Naive thymus-derived CD4-positive, alpha-beta T cell (primary cell): Measurements from ENCODE around the gene WIPF2. TPM values are rescaled to one million over a fixed set of nuclear protein-coding genes. Genes with fewer than 3 reads are reported as not detected.

Source experiments
- ATAC-seq: fragments of 150-1000 bp; cut with Tn5 transposase; 2 replicates; pipeline ENCODE4 v1.10.0; 2021; ENCODE audit warnings: mild to moderate bottlenecking, moderate library complexity
- CTCF ChIA-PET: fragments of 350-600 bp; sonication (Branson Sonifier 250); formaldehyde crosslinking; loops from one replicate; lab custom pipeline; 2021; ENCODE audit warnings: antibody characterized with exemption; lab: Charles Lee
- POLR2A ChIA-PET: fragments of 350-600 bp; sonication (Branson Sonifier 250); formaldehyde crosslinking; loops from one replicate; lab custom pipeline; 2021; ENCODE audit warnings: antibody characterized with exemption, inconsistent platforms; lab: Charles Lee
- DNase-seq, 9 donors: peaks; one replicate each; pipeline versions ENCODE4 v3.0.0 to v3.0.0-alpha.2; 2020 to 2022; ENCODE audit warnings: mixed read lengths in 1 of 9
- H3K27ac ChIP-seq: one replicate; pipeline ENCODE4 v1.7.0; 2013; ENCODE audit warnings: mild to moderate bottlenecking, low read depth, low read length, moderate library complexity
- H3K27me3 ChIP-seq, 2 donors: one replicate each; pipeline ENCODE4 v1.7.0; 2013; ENCODE audit warnings: low read length in 2 of 2, mild to moderate bottlenecking in 2 of 2, moderate library complexity in 2 of 2; ENCODE audit not compliant: control insufficient read depth in 2 of 2, insufficient read depth in 2 of 2
- H3K36me3 ChIP-seq, 3 experiments: 1 replicate in 2 of 3; 2 replicates in 1 of 3; pipeline ENCODE4 v1.7.0; 2013; ENCODE audit warnings: low read length in 3 of 3, mild to moderate bottlenecking in 3 of 3, moderate library complexity in 1 of 3; ENCODE audit not compliant: insufficient read depth in 3 of 3, control insufficient read depth in 2 of 3
- H3K4me1 ChIP-seq, 2 donors: one replicate each; pipeline ENCODE4 v1.7.0; 2013; ENCODE audit warnings: low read length in 2 of 2, mild to moderate bottlenecking in 2 of 2, moderate library complexity in 1 of 2; ENCODE audit not compliant: control insufficient read depth in 2 of 2, insufficient read depth in 2 of 2
- H3K4me3 ChIP-seq: 2 replicates; pipeline ENCODE4 v1.7.0; 2013; ENCODE audit warnings: mild to moderate bottlenecking, low read length
- H3K9me3 ChIP-seq, 3 experiments: 1 replicate in 2 of 3; 2 replicates in 1 of 3; pipeline ENCODE4 v1.7.0; 2013; ENCODE audit warnings: low read length in 3 of 3; ENCODE audit not compliant: control insufficient read depth in 2 of 3
- H3K27ac Mint-ChIP-seq, 9 donors: one replicate each; pipeline ENCODE4 v1.8.0; 2020 to 2022; ENCODE audit warnings: mixed read lengths in 9 of 9, mild to moderate bottlenecking in 8 of 9, moderate library complexity in 5 of 9, inconsistent platforms in 2 of 9
- H3K27me3 Mint-ChIP-seq, 5 donors: one replicate each; pipeline ENCODE4 v1.8.0; 2021 to 2022; ENCODE audit warnings: mixed read lengths in 5 of 5, mild to moderate bottlenecking in 1 of 5
- H3K36me3 Mint-ChIP-seq, 5 donors: one replicate each; pipeline ENCODE4 v1.8.0; 2020 to 2022; ENCODE audit warnings: mixed read lengths in 5 of 5, mild to moderate bottlenecking in 3 of 5, inconsistent platforms in 1 of 5
- H3K4me1 Mint-ChIP-seq, 7 donors: one replicate each; pipeline ENCODE4 v1.8.0; 2020 to 2022; ENCODE audit warnings: mixed read lengths in 7 of 7, mild to moderate bottlenecking in 3 of 7, inconsistent platforms in 1 of 7
- H3K4me3 Mint-ChIP-seq, 10 donors: one replicate each; pipeline ENCODE4 v1.8.0; 2020 to 2022; ENCODE audit warnings: mild to moderate bottlenecking in 10 of 10, mixed read lengths in 10 of 10, moderate library complexity in 6 of 10, inconsistent platforms in 2 of 10
- H3K9me3 Mint-ChIP-seq, 11 donors: one replicate each; pipeline ENCODE4 v1.8.0; 2020 to 2022; ENCODE audit warnings: mixed read lengths in 11 of 11, mild to moderate bottlenecking in 4 of 11, inconsistent platforms in 1 of 11, moderate library complexity in 1 of 11
- intact Hi-C, 2 donors: fragments of 100-400 bp; cut with micrococcal nuclease; formaldehyde crosslinking; loops; one replicate each; pipeline ENCODE4 v1.15.1; 2023
- polyA plus RNA-seq, 2 donors: library from polyadenylated mRNA; unstranded; fragments of 300-500 nt; fragmentation: Illumina TruSeq; gene quantifications; one replicate each; pipeline ENCODE4 v1.2.3, GENCODE V29; 2021
- total RNA-seq, 6 experiments: library from RNA in 5 of 6; stranded (reverse) in 5 of 6; gene quantifications; 1 replicate in 5 of 6; 2 replicates in 1 of 6; pipeline ENCODE4 v1.2.3 and lab custom pipeline; 2021 to 2026

The WIPF2 gene
- total and polyA plus RNA-seq, 7 experiments from 2014 or later = 5.0 to 31.8 (median 25.2) TPM

DNA sequence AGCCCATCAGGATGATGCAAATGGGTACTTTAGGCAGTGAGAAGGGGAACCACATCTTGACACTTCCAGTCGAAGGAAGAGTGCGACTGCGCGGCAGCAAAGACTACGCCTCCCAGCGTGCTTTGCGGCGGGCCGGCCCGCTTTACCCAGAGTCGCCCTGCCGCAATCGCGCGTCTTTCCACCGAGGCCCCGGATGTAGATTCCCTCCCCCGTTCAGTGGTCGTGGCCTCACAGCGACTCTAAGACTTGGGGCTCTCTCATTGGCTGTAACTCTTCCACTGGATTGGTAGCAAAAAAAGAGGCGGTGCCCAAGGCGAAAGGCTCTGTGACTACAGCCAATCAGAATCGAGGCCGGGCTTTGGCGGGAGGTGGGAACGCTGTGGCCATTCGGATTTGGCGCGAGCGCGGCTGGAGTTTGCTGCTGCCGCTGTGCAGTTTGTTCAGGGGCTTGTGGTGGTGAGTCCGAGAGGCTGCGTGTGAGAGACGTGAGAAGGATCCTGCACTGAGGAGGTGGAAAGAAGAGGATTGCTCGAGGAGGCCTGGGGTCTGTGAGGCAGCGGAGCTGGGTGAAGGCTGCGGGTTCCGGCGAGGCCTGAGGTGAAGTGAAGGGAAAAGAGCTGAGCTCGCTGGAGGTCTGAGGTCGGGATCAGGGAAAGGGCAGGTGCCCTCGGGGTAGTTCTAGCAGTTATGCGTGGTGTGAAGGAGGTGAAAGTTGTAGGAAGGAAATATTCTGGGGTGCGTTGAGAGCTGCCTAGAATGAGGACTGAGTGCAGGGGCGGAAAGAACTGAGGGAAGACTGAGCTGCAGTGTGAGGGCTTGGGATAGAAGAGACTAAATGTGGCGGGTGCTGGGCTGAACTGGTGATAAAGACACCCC is 68.6 kb downstream of the WIPF2 start, which contains the start of gene CDC6:
CDC6 (plus strand) TSS at position 386 of the 876 bp plus-strand sequence. CDS start 1,542 bp downstream, outside the sequence.
- Mint-ChIP-seq H3K4me3 (peak within 1 kb of the TSS; percentile 93 to 99 (median 96)), H3K9me3 (peaks cover 0 to 3% (median 0%) of the 10 kb centered on the region in 11 donors), H3K27me3 (no peaks in the 10 kb centered on the region), H3K27ac (peak within 1 kb of the TSS; percentile 84 to 98 (median 91)), H3K36me3 (peaks cover 0 to 20% (median 0%) of the 10 kb centered on the region in 5 donors), H3K4me1 (peaks cover 8 to 41% (median 22%) of the 10 kb centered on the region in 7 donors)
- intact Hi-C loops = loop anchor here (1.0 to 5.0 kb wide), 10 partner anchors 31 to 233 kb away; partner anchors contain the start of genes MED24 (in 2 of the 2), CASC3 (in 1 of the 2), TOP2A (in 1 of the 2) and WIPF2 (in 1 of the 2)
- POLR2A ChIA-PET = interaction anchor here (0.6 to 1.2 kb wide), 4 partner anchors 66 to 163 kb away, joined by 3 to 4 read pairs (median 4); partner anchors contain the start of gene TOP2A
- Histone ChIP-seq H3K4me1 (peaks cover 3 to 11% of the 10 kb centered on the region in 2 donors), H3K4me3 (peak within 1 kb of the TSS; percentile 70), H3K36me3 (no peaks in the 10 kb centered on the region), H3K27ac (peak within 1 kb of the TSS; percentile 63), H3K27me3 (no peaks in the 10 kb centered on the region), H3K9me3 (no peaks in the 10 kb centered on the region)
- ATAC-seq = peak; percentile 97
- DNase-seq = peak; percentile 90 to 99 (median 98)
- CTCF ChIA-PET = interaction anchor here (0.8 to 1.3 kb wide), 2 partner anchors 67 to 69 kb away, joined by 3 read pairs; partner anchors contain the start of gene WIPF2

DNA sequence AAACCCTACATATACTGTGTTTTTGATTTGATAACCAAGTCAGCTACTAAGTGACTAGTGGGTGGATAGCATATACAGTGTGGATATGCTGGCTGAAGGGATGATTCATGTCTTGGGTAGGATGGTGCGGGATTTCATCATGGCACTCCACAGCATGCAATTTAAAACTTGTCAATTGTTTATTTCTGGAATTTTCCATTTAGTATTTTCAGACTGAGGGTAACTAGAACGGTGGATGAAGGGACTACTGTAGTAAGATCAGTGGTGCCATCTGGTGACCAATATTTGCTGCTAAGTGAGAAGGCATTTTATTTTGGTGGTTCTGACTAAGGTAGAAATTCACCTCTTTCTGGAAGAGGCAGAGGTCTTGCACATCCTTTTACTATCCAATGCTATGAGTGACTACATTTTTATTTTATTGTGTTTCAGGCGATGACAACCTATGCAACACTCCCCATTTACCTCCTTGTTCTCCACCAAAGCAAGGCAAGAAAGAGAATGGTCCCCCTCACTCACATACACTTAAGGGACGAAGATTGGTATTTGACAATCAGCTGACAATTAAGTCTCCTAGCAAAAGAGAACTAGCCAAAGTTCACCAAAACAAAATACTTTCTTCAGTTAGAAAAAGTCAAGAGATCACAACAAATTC is 71.7 kb downstream of the WIPF2 start:
- no peak overlapping the region for H3K27ac ChIP-seq
- peaks cover 0 to 3% of the 10 kb centered on the region in 2 donors for H3K4me1 ChIP-seq
- H3K9me3 Mint-ChIP-seq = peaks cover 0 to 3% (median 0%) of the 10 kb centered on the region in 11 donors
- no peaks in the 10 kb centered on the region for H3K9me3 ChIP-seq
- ATAC-seq (no peak), DNase-seq (peak in 6 of 9 donors; percentile 23 to 47 (median 41))
- CTCF ChIA-PET = interaction anchor here (0.6 to 4.1 kb wide), 4 partner anchors 9 to 91 kb away, joined by 3 to 16 read pairs (median 4); no protein-coding TSS in a partner anchor
- no peaks in the 10 kb centered on the region for H3K27me3 ChIP-seq
- POLR2A ChIA-PET = interaction anchor here (0.6 to 1.5 kb wide), 4 partner anchors 16 to 93 kb away, joined by 3 to 4 read pairs (median 3); partner anchors contain the start of gene RARA
- H3K4me3 ChIP-seq = no peak overlapping the region
- H3K27ac Mint-ChIP-seq = peak overlapping the region in 1 of 9 donors; percentile 61
- H3K4me3 Mint-ChIP-seq = peak overlapping the region in 1 of 10 donors; percentile 13
- H3K4me1 Mint-ChIP-seq = peaks cover 8 to 41% (median 22%) of the 10 kb centered on the region in 7 donors
- intact Hi-C loops = loop anchor here (1.0 kb wide), 2 partner anchors 88 to 277 kb away; no protein-coding TSS in a partner anchor
- H3K36me3 ChIP-seq = no peaks in the 10 kb centered on the region
- peaks cover 0 to 29% (median 0%) of the 10 kb centered on the region in 5 donors for H3K36me3 Mint-ChIP-seq
- no peaks in the 10 kb centered on the region for H3K27me3 Mint-ChIP-seq

DNA sequence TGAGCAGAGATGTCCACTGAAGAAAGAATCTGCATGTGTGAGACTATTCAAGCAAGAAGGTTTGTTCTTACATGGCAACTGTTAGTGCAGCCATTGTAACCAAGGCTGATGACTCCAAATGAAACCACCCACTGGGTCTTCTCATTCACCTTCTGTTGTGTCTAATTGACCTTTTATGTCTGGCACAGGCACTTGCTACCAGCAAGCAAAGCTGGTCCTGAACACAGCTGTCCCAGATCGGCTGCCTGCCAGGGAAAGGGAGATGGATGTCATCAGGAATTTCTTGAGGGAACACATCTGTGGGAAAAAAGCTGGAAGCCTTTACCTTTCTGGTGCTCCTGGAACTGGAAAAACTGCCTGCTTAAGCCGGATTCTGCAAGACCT is 72.2 kb downstream of the WIPF2 start:
- no peak overlapping the region for H3K4me3 ChIP-seq
- peaks cover 0 to 3% of the 10 kb centered on the region in 2 donors for H3K4me1 ChIP-seq
- POLR2A ChIA-PET = interaction anchor here (0.6 to 1.5 kb wide), 3 partner anchors 16 to 93 kb away, joined by 3 to 4 read pairs (median 3); no protein-coding TSS in a partner anchor
- H3K9me3 ChIP-seq = no peaks in the 10 kb centered on the region
- no peak for ATAC-seq
- H3K4me1 Mint-ChIP-seq = peaks cover 8 to 44% (median 22%) of the 10 kb centered on the region in 7 donors
- H3K36me3 ChIP-seq = no peaks in the 10 kb centered on the region
- peaks cover 0 to 3% (median 0%) of the 10 kb centered on the region in 11 donors for H3K9me3 Mint-ChIP-seq
- peaks cover 0 to 32% (median 0%) of the 10 kb centered on the region in 5 donors for H3K36me3 Mint-ChIP-seq
- CTCF ChIA-PET = interaction anchor here (0.7 to 4.1 kb wide), 6 partner anchors 12 to 1583 kb away, joined by 3 to 16 read pairs (median 4); no protein-coding TSS in a partner anchor
- H3K27ac Mint-ChIP-seq = no peak overlapping the region
- intact Hi-C loops = no loop called here
- no peaks in the 10 kb centered on the region for H3K27me3 Mint-ChIP-seq
- H3K4me3 Mint-ChIP-seq = no peak overlapping the region
- no peak overlapping the region for H3K27ac ChIP-seq
- H3K27me3 ChIP-seq = no peaks in the 10 kb centered on the region
- DNase-seq = no peak

DNA sequence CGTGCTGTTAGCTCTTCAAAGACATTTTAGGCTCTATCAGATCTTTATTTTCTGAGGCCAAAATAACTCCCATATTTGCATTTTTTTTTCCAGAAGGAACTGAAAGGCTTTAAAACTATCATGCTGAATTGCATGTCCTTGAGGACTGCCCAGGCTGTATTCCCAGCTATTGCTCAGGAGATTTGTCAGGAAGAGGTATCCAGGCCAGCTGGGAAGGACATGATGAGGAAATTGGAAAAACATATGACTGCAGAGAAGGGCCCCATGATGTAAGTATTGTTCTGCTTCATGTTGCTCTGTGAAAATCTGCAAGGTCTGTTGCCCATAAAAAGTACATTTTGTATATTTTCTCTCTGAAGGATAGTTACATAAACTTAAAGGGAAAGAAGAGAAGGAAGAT is 74.3 kb downstream of the WIPF2 start:
- peaks cover 0 to 33% (median 0%) of the 10 kb centered on the region in 5 donors for H3K36me3 Mint-ChIP-seq
- H3K4me3 ChIP-seq = no peak overlapping the region
- no peaks in the 10 kb centered on the region for H3K27me3 ChIP-seq
- no peaks in the 10 kb centered on the region for H3K9me3 ChIP-seq
- H3K4me3 Mint-ChIP-seq = no peak overlapping the region
- intact Hi-C loops = no loop called here
- H3K27me3 Mint-ChIP-seq = no peaks in the 10 kb centered on the region
- H3K4me1 ChIP-seq = no peaks in the 10 kb centered on the region
- no peak for DNase-seq
- H3K27ac Mint-ChIP-seq = no peak overlapping the region
- peaks cover 0 to 38% (median 10%) of the 10 kb centered on the region in 7 donors for H3K4me1 Mint-ChIP-seq
- POLR2A ChIA-PET = interaction anchor here (0.6 to 0.7 kb wide), 3 partner anchors 19 to 114 kb away, joined by 3 to 7 read pairs (median 5); no protein-coding TSS in a partner anchor
- CTCF ChIA-PET = interaction anchor here (1.1 to 5.0 kb wide), 5 partner anchors 10 to 91 kb away, joined by 3 to 27 read pairs (median 10); no protein-coding TSS in a partner anchor
- ATAC-seq = no peak
- no peaks in the 10 kb centered on the region for H3K36me3 ChIP-seq
- H3K27ac ChIP-seq = no peak overlapping the region
- no peaks in the 10 kb centered on the region for H3K9me3 Mint-ChIP-seq

DNA sequence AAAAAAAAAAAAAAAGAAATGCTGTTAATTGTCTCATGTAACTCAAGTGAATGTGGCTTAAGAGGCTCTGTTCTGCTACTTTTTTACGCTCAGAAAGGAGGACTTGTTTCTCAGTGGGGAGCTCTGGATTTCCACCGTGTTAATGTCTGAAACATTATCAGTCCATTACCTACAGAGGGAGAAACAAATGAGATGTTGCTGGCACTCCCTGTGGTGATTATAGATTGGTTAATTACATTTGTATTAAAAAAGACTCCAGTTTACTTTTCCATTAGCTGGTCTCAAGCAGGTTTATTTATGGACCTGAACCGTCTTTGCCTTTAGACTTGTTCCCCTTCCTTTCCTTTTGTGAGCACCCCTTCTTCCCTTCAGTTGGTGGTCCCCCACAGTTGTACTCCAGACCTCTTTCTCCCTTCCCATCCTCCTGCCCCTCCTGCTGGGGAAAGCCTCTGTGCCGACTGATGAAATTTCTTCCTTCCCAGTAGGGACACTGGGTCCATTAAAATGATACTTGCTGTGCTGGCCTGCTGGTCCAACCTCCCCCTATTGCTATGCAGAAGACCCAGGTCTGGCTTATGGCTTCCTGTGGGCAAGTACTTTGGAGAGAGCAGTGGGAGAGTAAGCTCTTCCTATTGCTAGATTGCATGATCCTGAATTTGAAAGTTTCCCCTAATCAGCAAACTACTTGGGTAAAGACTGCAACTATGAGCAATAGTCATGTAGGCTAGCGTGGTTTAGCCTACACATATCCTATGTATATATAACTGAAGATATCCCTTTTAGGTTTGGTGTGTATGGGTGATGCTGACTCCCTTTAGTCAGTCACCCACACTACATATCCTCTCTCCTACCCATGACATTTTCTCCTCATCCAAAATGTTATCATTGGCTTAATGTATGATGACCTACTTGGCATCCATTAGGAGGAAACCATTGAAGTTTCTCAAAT is 76.7 kb downstream of the WIPF2 start:
- Histone ChIP-seq H3K27me3 (no peaks in the 10 kb centered on the region), H3K36me3 (no peaks in the 10 kb centered on the region), H3K4me3 (no peak overlapping the region), H3K9me3 (no peaks in the 10 kb centered on the region), H3K4me1 (no peaks in the 10 kb centered on the region), H3K27ac (no peak overlapping the region)
- POLR2A ChIA-PET = interaction anchor here (0.9 kb wide), 1 partner anchor 257 kb away, joined by 5 read pairs; no protein-coding TSS in a partner anchor
- Mint-ChIP-seq H3K36me3 (peaks cover 0 to 28% (median 0%) of the 10 kb centered on the region in 5 donors), H3K4me1 (peaks cover 0 to 30% (median 3%) of the 10 kb centered on the region in 7 donors), H3K27ac (peak overlapping the region in 2 of 9 donors; percentile 6 to 15), H3K4me3 (no peak overlapping the region), H3K9me3 (no peaks in the 10 kb centered on the region), H3K27me3 (no peaks in the 10 kb centered on the region)
- CTCF ChIA-PET = interaction anchor here (5.0 kb wide), 1 partner anchor 58 kb away, joined by 27 read pairs; no protein-coding TSS in a partner anchor
- intact Hi-C loops = no loop called here
- ATAC-seq (no peak), DNase-seq (no peak)
